CD4-positive, alpha-beta T cell treated with Interleukin-2 at 100 ng/mL for 4 hours (primary cell): ENCODE measurements around the gene MAP3K10.

Source experiments
- DNase-seq: peaks from one replicate; pipeline ENCODE4 v3.0.0-alpha.2; 2020; ENCODE audit warnings: low spot score

The MAP3K10 gene

GRCh38 chr19:40174092-40174491, 17.1 kb upstream of the MAP3K10 start:
- DNase-seq = no peak

GRCh38 chr19:40175820-40176219, 15.4 kb upstream of the MAP3K10 start:
- no peak for DNase-seq

- DNase-seq = no peak
Observed at GRCh38 chr19:40177286-40178070, 13.7 kb upstream of the MAP3K10 start.

GRCh38 chr19:40178756-40179155, 12.5 kb upstream of the MAP3K10 start:
- DNase-seq = no peak

- DNase-seq = no peak
Observed at GRCh38 chr19:40184273-40184672, 7.0 kb upstream of the MAP3K10 start.

- DNase-seq = no peak
Observed at GRCh38 chr19:40191836-40192646, 815 bp downstream of the MAP3K10 start.

GRCh38 chr19:40192758-40193586, 1.7 kb downstream of the MAP3K10 start:
- DNase-seq = no peak

- no peak for DNase-seq
Observed at GRCh38 chr19:40193587-40193849, 2.3 kb downstream of the MAP3K10 start.

GRCh38 chr19:40198272-40198990, 7.2 kb downstream of the MAP3K10 start:
- DNase-seq = no peak

- DNase-seq = no peak
Observed at GRCh38 chr19:40200341-40201099, 9.3 kb downstream of the MAP3K10 start.

- DNase-seq = no peak
Observed at GRCh38 chr19:40204381-40204780, 13.2 kb downstream of the MAP3K10 start.

- DNase-seq = no peak
Observed at GRCh38 chr19:40205760-40206159, 14.5 kb downstream of the MAP3K10 start.

GRCh38 chr19:40208602-40209001, 17.4 kb downstream of the MAP3K10 start:
- no peak for DNase-seq

GRCh38 chr19:40210889-40211288, 19.7 kb downstream of the MAP3K10 start:
- DNase-seq = no peak

GRCh38 chr19:40213251-40213829, 22.1 kb downstream of the MAP3K10 start:
- DNase-seq = no peak

- DNase-seq = no peak
Observed at GRCh38 chr19:40213882-40214570, 22.8 kb downstream of the MAP3K10 start.

GRCh38 chr19:40214936-40215335, 23.7 kb downstream of the MAP3K10 start:
- DNase-seq = no peak

GRCh38 chr19:40216013-40216776, 25.0 kb downstream of the MAP3K10 start:
- no peak for DNase-seq

GRCh38 chr19:40216777-40217026, 25.5 kb downstream of the MAP3K10 start:
- no peak for DNase-seq
